ENCODE results near the gene CIT.

CIT gene

GRCh38 chr12:119797090-119797489 lies 80.0 kb downstream of the CIT start:
- DNase-seq (ENCODE audit: low read depth): no peak

- no peak for DNase-seq (ENCODE audit: low read depth)
Measured at GRCh38 chr12:119796292-119796691, 80.8 kb downstream of the CIT start.

- DNase-seq (ENCODE audit: low read depth): no peak
Measured at GRCh38 chr12:119791453-119791852, 85.7 kb downstream of the CIT start.

GRCh38 chr12:119788786-119789185 lies 88.3 kb downstream of the CIT start:
- DNase-seq (ENCODE audit: low read depth): no peak

GRCh38 chr12:119786539-119786938 lies 90.6 kb downstream of the CIT start:
- DNase-seq (ENCODE audit: low read depth): no peak

- DNase-seq (ENCODE audit: low read depth): no peak
Measured at GRCh38 chr12:119784673-119785072, 92.4 kb downstream of the CIT start.

GRCh38 chr12:119783787-119784186 lies 93.3 kb downstream of the CIT start:
- no peak for DNase-seq (ENCODE audit: low read depth)

GRCh38 chr12:119781804-119782203 lies 95.3 kb downstream of the CIT start:
- no peak for DNase-seq (ENCODE audit: low read depth)

- no peak for DNase-seq (ENCODE audit: low read depth)
Measured at GRCh38 chr12:119780786-119781434, 96.2 kb downstream of the CIT start.

- DNase-seq (ENCODE audit: low read depth): no peak
Measured at GRCh38 chr12:119775246-119775895, 101.7 kb downstream of the CIT start.

GRCh38 chr12:119772431-119772830 lies 104.7 kb downstream of the CIT start:
- DNase-seq (ENCODE audit: low read depth): no peak

- DNase-seq (ENCODE audit: low read depth): no peak
Measured at GRCh38 chr12:119770146-119770545, 107.0 kb downstream of the CIT start.

GRCh38 chr12:119762619-119763018 lies 114.5 kb downstream of the CIT start:
- DNase-seq (ENCODE audit: low read depth): no peak

- DNase-seq (ENCODE audit: low read depth): no peak
Measured at GRCh38 chr12:119758722-119759121, 118.4 kb downstream of the CIT start.

GRCh38 chr12:119758234-119758633 lies 118.9 kb downstream of the CIT start:
- DNase-seq (ENCODE audit: low read depth): no peak

GRCh38 chr12:119751961-119752360 lies 125.2 kb downstream of the CIT start:
- no peak for DNase-seq (ENCODE audit: low read depth)

- DNase-seq (ENCODE audit: low read depth): no peak
Measured at GRCh38 chr12:119749666-119750065, 127.5 kb downstream of the CIT start.

- no peak for DNase-seq (ENCODE audit: low read depth)
Measured at GRCh38 chr12:119748497-119748896, 128.6 kb downstream of the CIT start.

GRCh38 chr12:119746169-119746568 lies 131.0 kb downstream of the CIT start:
- DNase-seq (ENCODE audit: low read depth): no peak

GRCh38 chr12:119744900-119745606 lies 132.1 kb downstream of the CIT start:
- no peak for DNase-seq (ENCODE audit: low read depth)

- DNase-seq (ENCODE audit: low read depth): no peak
Measured at GRCh38 chr12:119742700-119743099, 134.4 kb downstream of the CIT start.

GRCh38 chr12:119740830-119741229 lies 136.3 kb downstream of the CIT start:
- no peak for DNase-seq (ENCODE audit: low read depth)

- DNase-seq (ENCODE audit: low read depth): no peak
Measured at GRCh38 chr12:119735079-119735478, 142.0 kb downstream of the CIT start.
